Hepatic stellate cell (primary cell): ENCODE results near the gene HSD17B2.

Experiments used
- DNase-seq: peaks from one replicate; pipeline ENCODE4 v3.0.0; 2011; ENCODE audit warnings: low spot score

The HSD17B2 gene

GRCh38 chr16:82019535-82019934, 15.5 kb upstream of the HSD17B2 start:
- no peak for DNase-seq

DNA sequence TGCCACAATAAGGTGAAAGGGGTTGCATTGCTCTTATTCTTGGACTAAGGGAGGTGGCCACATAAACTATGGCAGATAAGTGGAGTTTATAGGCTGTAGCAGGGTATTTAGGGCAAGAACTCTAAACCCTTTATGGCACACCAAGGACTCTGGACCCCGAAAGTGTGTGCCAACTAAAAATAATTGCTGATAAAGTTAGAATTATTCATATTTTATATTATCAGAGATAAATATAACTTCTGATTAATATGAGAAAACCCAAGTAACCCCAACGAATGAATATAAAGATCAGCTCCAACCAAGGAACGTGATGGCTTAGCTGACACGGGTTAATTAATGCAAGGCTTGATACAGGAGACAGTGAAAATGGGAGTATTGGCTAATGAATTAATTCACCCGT, 15.0 kb upstream of the HSD17B2 start:
- no peak for DNase-seq

GRCh38 chr16:82023206-82023605, 11.8 kb upstream of the HSD17B2 start:
- DNase-seq = no peak

GRCh38 chr16:82024316-82024715, 10.7 kb upstream of the HSD17B2 start:
- DNase-seq = no peak

DNA sequence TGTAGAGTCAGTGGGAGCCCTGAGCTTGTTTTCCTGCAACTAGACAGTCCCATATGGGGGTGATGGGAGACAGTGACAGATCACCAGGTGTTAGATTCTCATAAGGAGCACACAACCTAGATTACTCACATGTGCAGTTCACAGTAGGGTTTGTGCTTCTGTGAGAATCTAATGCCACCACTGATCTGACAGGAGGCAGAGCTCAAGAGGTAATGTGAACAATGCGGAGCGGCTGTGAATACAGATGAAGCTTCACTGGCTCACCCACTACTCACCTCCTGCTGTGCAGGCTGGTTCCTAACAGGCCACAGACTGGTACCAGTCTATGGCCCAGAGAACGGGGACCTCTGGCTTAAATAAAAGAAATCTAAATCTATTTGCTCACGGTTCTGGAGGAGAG, 10.2 kb upstream of the HSD17B2 start:
- DNase-seq = no peak

- DNase-seq = no peak
Observed at GRCh38 chr16:82027629-82028064, 7.4 kb upstream of the HSD17B2 start.

DNA sequence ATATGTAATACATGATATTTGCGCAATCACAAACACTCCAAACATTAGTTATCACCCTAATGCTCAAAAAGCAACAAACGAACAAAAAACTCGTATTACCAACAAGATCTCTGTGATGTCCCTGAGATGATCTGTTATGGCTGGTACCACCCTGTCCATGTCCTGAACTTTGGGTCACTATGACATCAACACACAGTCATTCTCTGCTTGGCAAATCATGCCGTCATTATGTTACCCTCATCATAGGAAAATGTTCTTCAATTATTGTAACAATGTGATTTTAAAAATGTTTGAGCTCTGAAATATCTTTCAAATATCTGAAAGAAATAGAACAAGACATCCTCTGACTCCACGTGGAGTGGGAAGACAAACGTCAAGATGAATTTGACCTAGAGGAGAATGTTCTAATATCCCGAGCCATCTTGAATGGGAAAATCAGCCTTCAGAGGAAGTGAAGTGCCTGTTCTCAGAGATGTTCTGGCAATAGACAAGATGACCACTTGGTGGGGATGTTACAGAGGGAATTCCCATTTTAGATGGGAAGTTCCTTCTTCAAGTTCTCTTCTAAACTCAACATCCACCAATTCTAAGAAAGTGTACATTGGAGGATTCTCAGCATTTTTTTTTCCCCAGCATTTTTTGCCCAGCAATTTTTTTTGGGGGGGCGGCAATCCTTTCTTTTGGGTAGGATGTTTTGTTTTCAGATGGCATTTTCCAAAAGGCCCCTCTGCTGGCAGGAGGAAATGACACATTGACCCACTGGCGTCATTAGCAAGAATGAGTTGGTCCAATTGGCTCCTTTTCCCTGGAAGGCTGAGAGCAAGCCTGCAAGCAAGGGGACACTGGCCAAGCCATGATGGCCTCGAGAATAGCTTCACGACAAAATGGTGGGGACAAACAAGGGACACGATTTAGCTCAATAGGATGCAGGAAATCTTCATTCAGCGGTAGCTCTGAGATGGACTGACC, 3.7 kb upstream of the HSD17B2 start:
- DNase-seq = peak; percentile 50

GRCh38 chr16:82033006-82033405, 2.0 kb upstream of the HSD17B2 start:
- DNase-seq = no peak

DNA sequence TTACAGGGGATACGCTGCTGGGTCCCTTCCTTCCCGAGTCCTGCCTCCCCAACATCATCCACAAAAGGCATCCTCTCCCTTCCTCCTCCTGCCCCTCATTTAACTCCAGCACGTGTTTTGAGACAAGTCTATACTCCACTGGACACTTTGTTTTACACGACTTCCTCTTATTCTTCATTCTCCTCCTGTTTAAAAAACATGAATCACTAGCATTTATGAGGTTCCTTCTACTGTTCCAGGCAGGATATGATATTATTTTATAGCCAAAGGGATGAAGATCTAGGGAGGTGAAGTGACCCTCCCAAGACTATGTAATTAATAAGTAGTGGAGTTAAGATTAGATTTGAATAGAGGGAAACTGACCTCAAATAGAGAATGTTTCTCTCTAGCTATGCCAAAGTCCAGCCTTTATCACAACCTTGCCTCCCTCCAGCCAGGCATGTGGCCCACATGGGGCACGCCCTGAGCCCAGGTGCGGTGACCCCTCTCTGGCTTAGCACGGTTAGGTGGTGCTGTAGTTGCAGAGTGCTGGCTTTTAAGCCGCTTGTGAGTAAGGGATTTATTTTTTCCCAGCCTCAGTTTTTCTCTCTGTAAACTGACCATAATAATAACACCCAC, 1.3 kb upstream of the HSD17B2 start:
- no peak for DNase-seq

DNA sequence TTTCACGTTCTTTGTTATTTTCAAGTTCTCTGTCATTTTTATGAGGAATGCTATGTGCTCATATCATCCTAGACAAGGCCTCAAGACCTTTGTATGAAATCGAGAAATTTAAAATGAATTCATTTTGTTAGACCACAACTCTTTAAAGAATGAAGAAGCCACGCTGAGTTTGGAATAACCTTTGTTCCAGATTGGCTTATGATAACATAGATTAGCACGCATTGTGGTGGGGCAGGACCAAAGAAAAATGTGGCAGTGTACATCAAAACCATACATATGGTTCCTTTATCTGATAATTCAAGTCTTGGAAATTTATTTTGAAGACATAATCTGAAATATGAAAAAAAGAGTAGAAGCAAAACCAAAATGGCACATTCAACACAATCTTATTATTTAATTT, 2.2 kb downstream of the HSD17B2 start:
- DNase-seq = no peak

GRCh38 chr16:82037666-82038065, 2.6 kb downstream of the HSD17B2 start:
- no peak for DNase-seq

- DNase-seq = no peak
Observed at GRCh38 chr16:82040296-82040695, 5.2 kb downstream of the HSD17B2 start.

GRCh38 chr16:82041542-82041941, 6.5 kb downstream of the HSD17B2 start:
- DNase-seq = no peak

DNA sequence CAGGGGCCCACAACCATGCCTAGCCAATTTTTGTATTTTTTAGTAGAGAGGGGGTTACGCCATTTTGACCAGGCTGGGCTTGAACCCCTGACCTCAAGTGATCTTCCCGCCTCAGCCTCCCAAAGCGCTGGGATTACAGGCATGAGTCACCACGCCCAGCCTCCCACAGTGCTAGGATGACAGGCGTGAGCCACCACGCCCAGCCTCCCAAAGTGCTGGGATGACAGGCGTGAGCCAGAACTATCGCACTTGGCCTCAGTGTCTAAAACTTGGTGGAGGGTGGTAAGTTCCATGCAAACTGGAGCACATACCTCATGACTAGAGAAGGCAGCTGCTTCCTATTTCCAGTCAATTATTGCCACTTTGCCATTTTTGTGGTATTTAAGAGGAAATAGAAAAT, 7.1 kb downstream of the HSD17B2 start:
- no peak for DNase-seq

- DNase-seq = no peak
Observed at GRCh38 chr16:82042846-82043245, 7.8 kb downstream of the HSD17B2 start.

- peak; percentile 50 for DNase-seq
Observed at GRCh38 chr16:82043680-82044584, 8.9 kb downstream of the HSD17B2 start.

- no peak for DNase-seq
Observed at GRCh38 chr16:82044585-82044911, 9.5 kb downstream of the HSD17B2 start.

- no peak for DNase-seq
Observed at GRCh38 chr16:82045465-82045864, 10.4 kb downstream of the HSD17B2 start.

- DNase-seq = no peak
Observed at GRCh38 chr16:82046541-82046940, 11.5 kb downstream of the HSD17B2 start.

- no peak for DNase-seq
Observed at GRCh38 chr16:82046941-82047340, 11.9 kb downstream of the HSD17B2 start.

DNA sequence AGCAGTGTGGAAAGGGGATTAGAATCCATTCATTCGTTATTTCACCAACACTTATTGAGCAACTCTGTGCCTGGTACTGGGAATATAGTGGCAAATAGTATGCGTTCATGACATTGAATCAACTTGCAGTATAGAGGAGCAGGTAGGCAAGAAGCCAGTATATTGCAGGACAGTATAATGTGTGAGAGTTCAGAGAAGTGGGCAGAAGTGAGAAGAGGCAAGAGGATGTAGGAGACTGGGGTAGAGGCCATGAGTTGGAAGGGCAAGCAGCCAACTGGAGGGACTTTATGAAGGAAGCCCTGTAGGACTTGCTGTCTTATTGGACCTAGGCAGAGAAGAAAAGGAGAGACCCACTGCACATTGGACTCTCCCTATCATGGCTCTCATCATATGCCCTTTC, 12.3 kb downstream of the HSD17B2 start:
- DNase-seq = no peak

DNA sequence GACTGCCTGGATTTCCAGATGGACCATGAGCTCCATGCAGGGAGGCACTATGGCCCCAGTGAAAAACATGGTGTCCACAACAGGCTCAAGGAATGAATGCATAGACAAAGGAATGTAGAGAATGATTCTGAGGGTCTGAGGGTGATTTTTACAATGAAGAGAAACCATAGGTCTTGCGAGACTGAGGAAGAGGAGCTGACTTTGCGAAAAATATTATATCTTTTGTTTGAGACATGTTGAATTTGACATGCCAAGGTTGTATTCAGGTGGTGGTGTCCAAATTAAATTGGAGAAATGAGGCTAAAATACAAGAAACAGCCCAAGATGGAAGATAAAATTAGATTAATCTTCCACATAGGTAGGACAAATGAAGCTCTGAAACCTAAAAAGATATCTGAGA, 12.7 kb downstream of the HSD17B2 start:
- DNase-seq = no peak

- DNase-seq = no peak
Observed at GRCh38 chr16:82049484-82049883, 14.4 kb downstream of the HSD17B2 start.
